Frontal cortex (tissue), 4 donors: ENCODE measurements around the gene LRRC61. TPM values are rescaled to one million over a fixed set of nuclear protein-coding genes. Genes with fewer than 3 reads are reported as not detected.

ENCODE experiments used
- DNase-seq, 2 donors: peaks; one replicate each; pipeline ENCODE4 v3.0.0; 2012; ENCODE audit warnings: low spot score in 2 of 2
- FAIRE-seq: peaks from 2 replicates; lab custom pipeline; 2012; peaks lifted over from hg19 to GRCh38; lab: Jason Lieb, UNC
- total RNA-seq: library from RNA; depleted of rRNA; stranded (reverse); fragments of >200 nt; gene quantifications from one replicate; pipeline ENCODE4 v1.2.3, GENCODE V29; 2014
- donor health status: control.
- donor health status: control.
- donor health status: control.

LRRC61 gene
- total RNA-seq, 1 donor from 2014 or later, result 13.5 TPM

- no peak for FAIRE-seq
- no peak for DNase-seq
Measured at GRCh38 chr7:150326657-150327268, 3.6 kb downstream of the LRRC61 start.

DNA sequence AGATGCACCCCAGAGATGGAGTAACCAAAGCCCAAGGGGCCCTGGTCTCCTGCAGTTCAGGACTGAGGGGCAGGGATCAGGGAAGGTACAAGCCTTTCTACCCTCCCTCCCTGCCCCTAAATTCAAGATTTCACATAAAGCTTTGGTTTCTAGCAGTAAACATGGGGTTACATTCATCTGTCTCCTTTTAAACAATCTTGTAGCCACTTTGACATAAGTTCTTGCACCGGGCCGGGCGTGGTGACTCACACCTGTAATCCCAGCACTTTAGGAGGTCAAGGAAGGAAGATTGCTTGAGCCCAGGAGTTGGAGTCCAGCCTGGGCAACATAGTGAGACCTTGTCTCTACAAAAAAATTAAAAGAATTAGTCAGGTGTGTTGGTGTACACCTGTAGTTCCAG lies 4.2 kb downstream of the LRRC61 start:
- no peak for FAIRE-seq
- DNase-seq, result no peak

- FAIRE-seq (no peak), DNase-seq (no peak)
Measured at GRCh38 chr7:150329331-150330120, 6.4 kb downstream of the LRRC61 start.

- DNase-seq (no peak), FAIRE-seq (no peak)
Measured at GRCh38 chr7:150330211-150330885, 7.2 kb downstream of the LRRC61 start.

- DNase-seq (no peak), FAIRE-seq (no peak)
Measured at GRCh38 chr7:150332852-150333635, 9.9 kb downstream of the LRRC61 start.

DNA sequence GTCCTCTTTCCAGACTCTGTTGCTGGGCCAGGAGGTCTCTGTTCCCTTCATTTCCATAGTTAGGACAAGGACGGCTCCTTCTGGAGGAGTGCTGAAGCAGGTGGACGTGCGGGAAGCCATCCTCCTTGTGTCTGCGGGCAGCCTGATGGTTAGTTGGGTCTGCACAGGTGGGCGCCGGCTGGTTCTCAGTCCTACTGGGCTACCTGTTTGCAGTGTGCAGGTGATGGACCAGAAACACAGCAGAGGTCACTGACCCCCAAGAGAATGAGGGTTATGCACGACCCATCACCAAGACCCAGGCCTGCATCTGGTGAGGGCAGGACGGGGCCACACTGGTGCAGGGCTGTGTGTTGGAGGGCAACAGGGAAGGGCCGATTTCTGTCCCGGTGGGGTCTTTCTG lies 10.5 kb downstream of the LRRC61 start:
- no peak for DNase-seq
- no peak for FAIRE-seq

DNA sequence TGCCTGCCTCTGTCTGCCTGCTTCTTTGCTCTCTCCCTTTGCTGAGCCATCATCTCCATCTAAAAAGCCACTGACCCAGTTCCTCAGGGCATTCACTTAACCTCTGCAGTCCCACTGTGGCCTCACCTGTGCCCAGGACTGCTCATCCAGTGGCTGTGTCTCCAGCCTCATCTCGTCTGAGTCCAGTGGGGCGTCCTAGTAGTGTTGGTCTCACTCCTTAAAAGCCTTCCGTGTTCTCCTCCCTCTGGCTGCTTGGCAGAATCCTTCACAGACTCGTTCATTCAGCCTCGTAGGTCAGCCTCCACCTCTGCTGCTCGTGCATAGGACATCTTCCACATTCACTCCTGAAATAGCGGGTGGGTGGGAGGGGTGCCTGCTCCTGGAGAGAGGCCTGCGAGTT lies 11.0 kb downstream of the LRRC61 start:
- no peak for DNase-seq
- FAIRE-seq, result no peak

DNA sequence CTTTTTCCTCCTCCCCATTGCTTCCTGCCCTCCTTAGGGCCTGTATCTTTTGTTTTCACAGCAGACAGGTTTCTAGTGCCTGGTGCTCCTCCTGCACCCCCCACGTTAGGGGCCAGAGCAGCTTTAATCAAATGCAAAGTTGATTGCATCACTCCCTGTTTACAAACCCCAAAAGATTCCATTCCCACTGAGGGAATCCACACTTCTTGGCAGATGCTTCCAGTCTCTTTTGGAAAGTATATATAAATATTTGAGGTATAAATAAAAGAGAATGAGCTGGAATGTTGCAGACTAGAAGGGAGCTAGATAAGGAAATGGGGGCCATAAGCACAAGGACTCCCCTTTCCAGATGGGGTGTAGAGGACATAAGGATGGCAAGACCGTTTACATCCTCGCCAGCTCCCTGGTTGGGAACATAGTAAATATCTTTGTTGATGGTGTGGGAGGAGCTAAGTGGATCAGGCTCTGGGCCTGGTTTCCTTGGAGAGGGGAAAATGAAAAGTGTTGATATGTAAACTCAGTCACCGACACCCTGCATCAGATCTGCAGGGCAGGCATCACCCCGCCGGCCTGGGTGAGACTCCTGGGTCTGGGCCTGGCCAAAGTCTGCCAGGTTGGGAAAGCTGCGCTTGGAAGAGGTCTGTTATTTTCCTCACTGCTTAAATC lies 12.1 kb downstream of the LRRC61 start:
- DNase-seq (no peak), FAIRE-seq (no peak)

DNA sequence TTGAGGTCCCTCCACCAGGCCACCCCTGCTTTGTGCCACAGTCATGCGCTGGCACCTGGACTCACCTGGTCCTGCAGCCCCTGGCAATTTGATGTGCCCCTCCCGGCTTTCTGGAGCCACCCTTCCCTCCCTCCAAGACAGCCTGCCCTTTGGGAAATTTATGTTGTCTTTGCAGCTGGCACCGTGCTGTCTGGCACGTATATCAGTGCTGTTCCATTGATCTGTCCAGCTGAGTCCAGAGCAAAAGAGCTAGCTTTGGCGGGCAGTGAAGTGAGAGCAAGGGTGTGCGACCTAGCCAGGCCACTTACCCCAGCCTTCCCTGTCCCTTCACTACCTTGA lies 12.6 kb downstream of the LRRC61 start:
- FAIRE-seq (no peak), DNase-seq (no peak)

GRCh38 chr7:150336746-150337145 lies 13.6 kb downstream of the LRRC61 start:
- no peak for DNase-seq
- no peak for FAIRE-seq

- FAIRE-seq, result no peak
Measured at GRCh38 chr7:150337179-150337578, 14.0 kb downstream of the LRRC61 start.

DNA sequence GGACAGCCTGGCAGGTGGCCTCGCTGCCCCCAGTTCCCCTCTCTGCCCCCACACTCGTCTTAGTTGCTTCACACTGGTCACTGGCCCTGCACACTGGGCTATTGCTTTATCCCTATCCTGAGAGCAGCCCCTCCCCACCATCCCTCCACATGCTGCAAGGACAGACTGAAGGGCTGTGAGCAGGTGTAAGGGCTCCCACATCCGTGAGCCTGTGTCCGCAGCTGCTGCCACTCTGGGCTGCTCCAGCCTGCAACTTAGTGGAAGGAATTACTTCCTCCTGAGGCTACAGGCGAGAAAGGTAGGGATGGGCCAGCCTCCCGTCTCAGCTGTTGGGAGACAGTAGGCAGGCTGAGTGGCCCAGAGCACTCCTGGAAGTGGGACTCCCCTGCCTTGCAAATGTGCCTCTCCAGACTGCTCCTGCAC lies 14.5 kb downstream of the LRRC61 start:
- DNase-seq (no peak), FAIRE-seq (no peak)

More at GRCh38 chr7:150337179-150337578, 14.0 kb downstream of the LRRC61 start:
- DNase-seq, result no peak

- DNase-seq, result no peak
- no peak for FAIRE-seq
Measured at GRCh38 chr7:150338166-150338829, 15.1 kb downstream of the LRRC61 start.

GRCh38 chr7:150339409-150339809 lies 16.3 kb downstream of the LRRC61 start:
- DNase-seq (no peak), FAIRE-seq (no peak)

DNA sequence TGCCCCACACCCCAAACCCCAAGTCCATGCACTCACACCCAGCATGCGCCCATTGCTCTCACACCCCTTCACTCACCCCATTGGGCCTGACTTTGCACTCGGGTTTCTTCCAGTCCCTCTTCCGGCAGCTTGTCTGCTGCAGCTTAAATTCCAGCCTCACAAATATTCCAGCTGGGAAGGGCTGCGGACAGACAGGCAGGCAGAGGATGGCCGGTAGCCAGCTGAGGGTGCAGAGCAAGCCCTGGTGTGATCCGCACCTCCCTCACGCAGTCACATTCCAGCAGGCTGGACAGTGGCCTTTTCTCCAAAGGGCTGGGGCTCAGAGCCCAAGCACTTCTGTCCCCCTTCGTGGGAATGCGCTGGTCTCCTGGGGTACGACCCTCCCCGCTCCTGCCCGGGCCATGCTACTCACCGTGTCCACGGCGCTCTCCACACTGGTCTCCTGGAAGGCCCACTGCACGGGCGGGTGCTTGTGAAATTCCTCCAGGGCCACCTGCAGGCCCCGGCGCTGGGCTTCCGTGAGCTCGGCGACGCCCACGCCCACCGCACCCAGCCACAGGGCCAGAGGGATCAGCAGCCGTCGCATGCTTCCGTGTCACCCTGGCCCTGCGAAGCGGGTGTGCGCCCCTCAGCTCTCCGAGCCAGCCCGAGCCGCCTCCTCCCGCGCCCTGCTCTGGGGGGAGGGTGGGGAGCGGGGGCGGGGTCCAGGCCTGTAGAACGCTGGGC lies 17.0 kb downstream of the LRRC61 start:
- FAIRE-seq (no peak), DNase-seq (no peak)

DNA sequence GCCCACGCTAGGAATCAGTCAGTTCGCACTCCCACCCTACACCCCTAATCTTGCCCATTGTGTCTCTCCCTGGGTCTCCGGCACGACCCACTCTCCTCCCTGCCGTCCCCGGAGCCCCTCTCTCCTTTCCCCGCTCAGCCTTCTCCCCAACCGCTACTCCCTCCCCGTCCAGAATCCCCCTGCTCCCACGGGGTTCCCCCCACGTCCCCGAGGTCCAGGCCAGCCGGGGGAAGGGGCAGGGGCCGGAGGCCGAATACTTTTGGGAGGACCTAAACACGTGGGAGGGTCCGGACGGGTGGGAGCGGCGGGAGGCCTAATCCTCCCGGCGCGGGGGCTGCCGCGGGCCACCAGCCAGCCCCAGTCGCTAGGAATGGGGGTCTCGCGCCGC lies 17.7 kb downstream of the LRRC61 start:
- no peak for DNase-seq

DNA sequence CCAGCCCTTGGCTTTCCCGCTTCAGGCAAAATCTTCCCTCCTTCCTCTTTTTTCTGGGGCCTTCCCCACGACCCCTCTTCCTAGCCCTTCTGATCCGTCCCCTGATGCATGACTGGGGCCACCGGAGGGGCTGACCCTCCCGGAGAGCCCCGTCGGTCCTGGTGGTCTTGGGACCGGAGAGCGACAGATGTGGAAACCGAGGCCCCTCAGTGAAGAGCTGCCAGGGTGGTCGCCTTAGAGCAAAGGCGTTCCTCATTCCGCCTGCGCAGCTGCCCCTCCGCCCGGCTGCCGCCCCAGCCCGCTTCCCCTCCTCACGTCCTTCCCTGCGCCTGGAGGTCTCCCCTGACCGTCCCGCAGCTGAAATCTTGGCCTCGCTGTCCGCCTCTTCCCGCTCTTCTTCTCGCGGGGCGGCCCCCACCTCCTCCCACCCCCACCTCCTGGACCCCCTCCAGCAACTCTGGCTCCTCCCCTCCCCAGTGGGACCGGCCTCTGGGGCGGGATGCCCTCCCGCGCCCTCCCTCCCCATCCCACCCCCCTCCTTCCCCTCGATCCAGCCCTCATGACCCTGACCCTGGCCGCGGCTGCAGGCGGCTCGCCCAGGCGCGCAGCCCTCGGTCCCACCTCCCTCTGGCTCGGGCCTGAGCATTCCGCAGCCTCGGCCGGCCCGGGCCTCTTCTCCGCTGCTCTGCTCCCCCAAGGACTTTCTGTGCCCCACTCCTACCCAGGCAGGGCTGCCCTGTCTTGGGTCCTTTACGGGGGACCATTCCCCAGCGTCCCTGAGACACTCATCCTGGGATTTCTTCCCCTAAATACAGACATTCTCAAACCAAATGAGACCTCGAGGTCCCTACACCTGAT lies 18.3 kb downstream of the LRRC61 start, which contains the start of gene RARRES2:
RARRES2 (minus strand) TSS at position 367 of the 858 bp plus-strand sequence. CDS start 1,020 bp downstream, outside the sequence.
- DNase-seq (peak in 1 of 2 donors; percentile 51), FAIRE-seq (no peak)

More for the DNA sequence above, 17.7 kb downstream of the LRRC61 start:
- FAIRE-seq, result no peak

DNA sequence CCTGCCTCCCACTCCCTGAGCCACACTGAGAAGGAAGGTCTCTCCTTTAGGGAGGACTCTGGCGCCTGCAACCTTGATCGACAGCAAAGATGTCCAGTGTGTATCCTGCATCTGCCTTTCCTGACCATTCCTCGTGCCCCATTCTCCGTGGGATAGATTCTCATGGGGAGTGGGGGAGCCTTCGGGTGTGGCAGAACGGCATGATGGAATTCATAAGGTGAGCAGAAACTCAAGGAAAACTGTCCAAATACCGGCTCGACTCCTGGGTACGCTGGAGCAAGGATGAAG lies 18.9 kb downstream of the LRRC61 start:
- DNase-seq, result no peak

More for the DNA sequence above, 18.9 kb downstream of the LRRC61 start:
- FAIRE-seq, result no peak
